Measurements from ENCODE around the gene FAM219A. TPM values are rescaled to one million over a fixed set of nuclear protein-coding genes. Genes with fewer than 3 reads are reported as not detected.

Gene FAM219A
- total and polyA plus RNA-seq, 3 donors from 2014 or later, result 12.2 to 17.9 (median 12.6) TPM

DNA sequence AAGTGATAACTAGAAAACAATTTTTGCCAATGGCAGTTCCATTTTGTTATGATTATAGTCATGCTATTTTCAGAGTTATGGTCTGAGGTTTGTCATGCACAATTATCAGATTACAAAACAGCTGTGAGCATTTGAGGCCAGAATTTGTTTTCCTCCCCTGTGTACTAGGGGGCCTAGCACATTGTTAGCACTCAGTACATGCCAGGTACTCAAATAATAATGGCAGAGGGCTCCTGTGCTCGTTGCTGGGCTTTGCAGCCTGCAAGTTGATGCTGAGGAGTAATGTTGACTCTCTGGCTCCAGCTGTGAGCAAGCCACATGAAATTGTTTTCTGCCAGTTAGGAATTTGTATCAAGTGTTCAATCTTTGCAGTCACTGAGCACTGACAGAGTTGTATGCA, 7.1 kb upstream of the FAM219A start:
- TF ChIP-seq CTCF (IDR thresholded peaks at IDR 0.05) (no peak), POLR2A (IDR thresholded peaks at IDR 0.05) (no peak)

DNA sequence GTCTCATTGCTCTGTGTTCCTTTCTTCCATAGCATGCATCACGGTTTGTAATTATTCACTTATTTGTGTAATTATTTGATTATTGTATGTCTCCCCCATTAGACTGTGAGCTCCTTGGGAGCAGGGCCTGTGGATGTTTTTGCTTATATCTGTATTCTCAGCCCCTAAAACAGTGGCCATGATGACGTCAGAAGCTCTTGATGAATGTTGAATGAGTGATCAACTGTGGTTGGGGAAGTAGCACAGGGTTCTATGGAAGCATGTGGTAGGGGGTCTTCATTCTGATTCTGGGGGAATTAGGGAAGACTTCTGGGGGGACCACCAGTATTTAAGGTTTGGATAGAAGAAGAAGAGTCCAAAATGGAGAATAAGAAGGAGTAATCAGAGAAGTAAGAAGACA, 6.2 kb upstream of the FAM219A start:
- WGBS, 2 donors, result 76 to 81% methylated on average over 2 of the region's 2 CpGs
- H3K27ac ChIP-seq, result no peak overlapping the region
- intact Hi-C loops (cut with DNase I; ENCODE audit: low total_unique reads), result loop anchor here (5.0 kb wide), 1 partner anchor 228 kb away; the partner anchor contains the start of gene CCL19
- no peaks in the 10 kb centered on the region for H3K4me1 ChIP-seq
- DNase-seq, result no peak
- no peaks in the 10 kb centered on the region for H3K36me3 ChIP-seq (ENCODE audit: low read depth, missing control alignments)
- no peaks in the 10 kb centered on the region for H3K9me3 ChIP-seq
- TF ChIP-seq POLR2A (IDR thresholded peaks at IDR 0.05) (no peak), CTCF (IDR thresholded peaks at IDR 0.05) (no peak)
- H3K4me3 ChIP-seq, result no peak overlapping the region
- no peaks in the 10 kb centered on the region for H3K27me3 ChIP-seq

More for the DNA sequence above, 7.1 kb upstream of the FAM219A start:
- no peak for DNase-seq
- Histone ChIP-seq H3K36me3 (ENCODE audit: low read depth, missing control alignments) (no peaks in the 10 kb centered on the region), H3K9me3 (no peaks in the 10 kb centered on the region), H3K27me3 (no peaks in the 10 kb centered on the region), H3K4me3 (no peak overlapping the region), H3K4me1 (no peaks in the 10 kb centered on the region), H3K27ac (no peak overlapping the region)
- WGBS, 2 donors, result 40 to 58% methylated on average over 1 of the region's 1 CpG
- intact Hi-C loops (cut with DNase I; ENCODE audit: low total_unique reads), result no loop called here

DNA sequence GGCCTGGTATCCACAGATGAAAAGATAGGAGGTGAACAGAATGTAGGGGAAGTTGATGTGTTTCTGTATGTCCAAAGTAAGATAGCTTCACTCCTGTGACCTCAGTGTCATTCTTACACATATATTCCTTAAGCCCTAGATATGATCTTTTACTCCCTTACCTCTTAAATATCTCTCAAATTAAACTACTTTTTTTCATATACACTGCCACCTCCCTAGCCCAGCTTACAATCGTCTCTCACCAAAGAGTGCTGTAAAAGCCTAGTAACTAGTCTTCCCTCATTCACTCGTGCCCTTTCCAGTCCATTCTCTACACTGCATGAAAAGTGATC, 5.5 kb upstream of the FAM219A start:
- no peak overlapping the region for H3K27ac ChIP-seq
- intact Hi-C loops (cut with DNase I; ENCODE audit: low total_unique reads), result loop anchor here (5.0 kb wide), 1 partner anchor 228 kb away; the partner anchor contains the start of gene CCL19
- H3K27me3 ChIP-seq, result no peaks in the 10 kb centered on the region
- 76 to 84% methylated on average over 2 of the region's 2 CpGs for WGBS, 2 donors
- peaks cover 4% of the 10 kb centered on the region for H3K4me1 ChIP-seq
- no peak for DNase-seq
- H3K4me3 ChIP-seq, result no peak overlapping the region
- no peaks in the 10 kb centered on the region for H3K9me3 ChIP-seq
- TF ChIP-seq POLR2A (IDR thresholded peaks at IDR 0.05) (no peak), CTCF (IDR thresholded peaks at IDR 0.05) (no peak)
- H3K36me3 ChIP-seq (ENCODE audit: low read depth, missing control alignments), result no peaks in the 10 kb centered on the region

GRCh38 chr9:34463098-34463900, 4.9 kb upstream of the FAM219A start:
- WGBS, 2 donors, result 63 to 71% methylated on average over 5 of the region's 5 CpGs
- no peak for TF ChIP-seq CTCF (IDR thresholded peaks at IDR 0.05)
- TF ChIP-seq POLR2A (IDR thresholded peaks at IDR 0.05), result no peak
- H3K27me3 ChIP-seq, result no peaks in the 10 kb centered on the region
- no peaks in the 10 kb centered on the region for H3K9me3 ChIP-seq
- no peak overlapping the region for H3K27ac ChIP-seq
- intact Hi-C loops (cut with DNase I; ENCODE audit: low total_unique reads), result loop anchor here (5.0 kb wide), 1 partner anchor 229 kb away; the partner anchor contains the start of gene CCL19
- DNase-seq, result no peak
- no peak overlapping the region for H3K4me3 ChIP-seq
- peaks cover 4% of the 10 kb centered on the region for H3K4me1 ChIP-seq
- no peaks in the 10 kb centered on the region for H3K36me3 ChIP-seq (ENCODE audit: low read depth, missing control alignments)

DNA sequence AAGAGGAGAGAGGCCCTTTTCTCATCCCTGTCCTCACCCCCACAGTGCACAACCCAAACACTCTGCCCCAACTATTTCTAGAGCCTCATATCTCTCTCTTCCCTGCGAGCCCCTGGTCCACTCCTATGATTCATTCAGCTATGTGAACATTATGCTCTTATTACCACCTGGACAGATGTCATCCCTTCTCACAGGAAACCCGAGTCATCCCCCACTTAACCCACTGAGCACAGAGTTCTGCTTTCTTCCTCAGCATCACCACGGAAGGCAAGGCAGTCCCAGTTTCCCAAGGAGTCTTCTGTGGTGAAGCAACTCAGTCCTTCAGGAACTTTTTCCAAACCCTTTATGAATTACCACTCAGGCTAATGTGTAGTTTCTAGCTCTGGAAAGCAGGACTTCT, 1.6 kb upstream of the FAM219A start:
- intact Hi-C loops (cut with DNase I; ENCODE audit: low total_unique reads), result loop anchor here (5.0 kb wide), 1 partner anchor 232 kb away; the partner anchor contains the start of gene CCL19
- H3K27ac ChIP-seq, result no peak overlapping the region
- H3K4me3 ChIP-seq, result no peak overlapping the region
- no peaks in the 10 kb centered on the region for H3K27me3 ChIP-seq
- no peak for DNase-seq
- TF ChIP-seq CTCF (IDR thresholded peaks at IDR 0.05), result no peak
- no peak for TF ChIP-seq POLR2A (IDR thresholded peaks at IDR 0.05)
- H3K9me3 ChIP-seq, result no peaks in the 10 kb centered on the region
- no peaks in the 10 kb centered on the region for H3K36me3 ChIP-seq (ENCODE audit: low read depth, missing control alignments)
- 42 to 50% methylated on average over 3 of the region's 3 CpGs for WGBS, 2 donors
- H3K4me1 ChIP-seq, result peaks cover 11% of the 10 kb centered on the region

Data from testis (tissue), 3 donors.